ENCODE measurements around the gene TPI1.

- TF ChIP-seq POLR2A (IDR thresholded peaks at IDR 0.05; ENCODE audit: low read depth, low read length): no peak
- no peak for TF ChIP-seq POLR2AphosphoS5 (IDR thresholded peaks at IDR 0.05; ENCODE audit: low read depth, low read length)
Observed at GRCh38 chr12:6866163-6866919, 990 bp upstream of the TPI1 start.
